SK-N-SH treated with all-trans-retinoic acid at 6 μM for 48 hours (cell line): ENCODE results near the gene NTM.

ENCODE experiments used
- ARNTL ChIP-seq: fragments of 450-650 bp; formaldehyde crosslinking; IDR thresholded peaks from 2 replicates; pipeline ENCODE4 v1.5.0; 2020; ENCODE audit warnings: low read depth, mild to moderate bottlenecking, moderate library complexity, borderline replicate concordance
- BACH2 ChIP-seq: fragments of 250-450 bp; sonication (Bioruptor Pico); IDR thresholded peaks from 2 replicates; pipeline ENCODE4 v1.9.0; 2021; ENCODE audit warnings: mild to moderate bottlenecking, borderline replicate concordance
- ZFP3 ChIP-seq: fragments of 250-450 bp; sonication (Bioruptor Pico); IDR thresholded peaks from 2 replicates; pipeline ENCODE4 v1.5.0; 2020; ENCODE audit warnings: mild to moderate bottlenecking, moderate library complexity
- ZNF70 ChIP-seq: fragments of 450-650 bp; formaldehyde crosslinking; IDR thresholded peaks from 2 replicates; pipeline ENCODE4 v1.5.0; 2020; ENCODE audit warnings: mild to moderate bottlenecking, moderate library complexity
- ZNF8 ChIP-seq: fragments of 450-650 bp; formaldehyde crosslinking; IDR thresholded peaks from 2 replicates; pipeline ENCODE4 v1.5.0; 2020; ENCODE audit warnings: mild to moderate bottlenecking, moderate library complexity
- TF ChIP-seq, protein P1 (sequence below): fragments of 250-450 bp; sonication (Bioruptor Pico); IDR thresholded peaks from 2 replicates; pipeline ENCODE4 v1.8.0; 2020; ENCODE audit warnings: mild to moderate bottlenecking, moderate library complexity, borderline replicate concordance

- no peak for TF ChIP-seq BACH2 (CRISPR knock-in tag)
- no peak for TF ChIP-seq ZNF8 (CRISPR knock-in tag)
- TF ChIP-seq ZFP3 (CRISPR knock-in tag), result no peak
- no peak for TF ChIP-seq ARNTL (CRISPR knock-in tag)
- no peak for TF ChIP-seq ZNF70
- TF ChIP-seq, protein P1, sequence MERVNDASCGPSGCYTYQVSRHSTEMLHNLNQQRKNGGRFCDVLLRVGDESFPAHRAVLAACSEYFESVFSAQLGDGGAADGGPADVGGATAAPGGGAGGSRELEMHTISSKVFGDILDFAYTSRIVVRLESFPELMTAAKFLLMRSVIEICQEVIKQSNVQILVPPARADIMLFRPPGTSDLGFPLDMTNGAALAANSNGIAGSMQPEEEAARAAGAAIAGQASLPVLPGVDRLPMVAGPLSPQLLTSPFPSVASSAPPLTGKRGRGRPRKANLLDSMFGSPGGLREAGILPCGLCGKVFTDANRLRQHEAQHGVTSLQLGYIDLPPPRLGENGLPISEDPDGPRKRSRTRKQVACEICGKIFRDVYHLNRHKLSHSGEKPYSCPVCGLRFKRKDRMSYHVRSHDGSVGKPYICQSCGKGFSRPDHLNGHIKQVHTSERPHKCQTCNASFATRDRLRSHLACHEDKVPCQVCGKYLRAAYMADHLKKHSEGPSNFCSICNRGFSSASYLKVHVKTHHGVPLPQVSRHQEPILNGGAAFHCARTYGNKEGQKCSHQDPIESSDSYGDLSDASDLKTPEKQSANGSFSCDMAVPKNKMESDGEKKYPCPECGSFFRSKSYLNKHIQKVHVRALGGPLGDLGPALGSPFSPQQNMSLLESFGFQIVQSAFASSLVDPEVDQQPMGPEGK, result no peak
Measured at GRCh38 chr11:132365650-132366049, 995.2 kb downstream of the NTM start.
